Esophagus muscularis mucosa (tissue), 3 donors: ENCODE measurements around the gene ACSM5.

Source experiments
- POLR2A ChIP-seq: fragments of 450-650 bp; IDR thresholded peaks from one replicate; pipeline ENCODE4 v1.6.1; 2017; ENCODE audit warnings: antibody characterized with exemption, moderate library complexity, mild to moderate bottlenecking, low read depth
- POLR2AphosphoS5 ChIP-seq, 2 donors: sonication (generic); formaldehyde crosslinking; IDR thresholded peaks; one replicate each; pipeline ENCODE4 v1.6.1; 2017; ENCODE audit warnings: antibody characterized with exemption in 2 of 2
- TF ChIP-seq, protein P1 (sequence below), 3 experiments: fragments of 200-600 bp in 2 of 3; fragments of 450-650 bp in 1 of 3; sonication (generic) in 2 of 3; IDR thresholded peaks; one replicate each; pipeline ENCODE4 v1.5.1; 2017 to 2019; ENCODE audit warnings: antibody characterized with exemption in 3 of 3, mild to moderate bottlenecking in 2 of 3, moderate library complexity in 1 of 3

DNA sequence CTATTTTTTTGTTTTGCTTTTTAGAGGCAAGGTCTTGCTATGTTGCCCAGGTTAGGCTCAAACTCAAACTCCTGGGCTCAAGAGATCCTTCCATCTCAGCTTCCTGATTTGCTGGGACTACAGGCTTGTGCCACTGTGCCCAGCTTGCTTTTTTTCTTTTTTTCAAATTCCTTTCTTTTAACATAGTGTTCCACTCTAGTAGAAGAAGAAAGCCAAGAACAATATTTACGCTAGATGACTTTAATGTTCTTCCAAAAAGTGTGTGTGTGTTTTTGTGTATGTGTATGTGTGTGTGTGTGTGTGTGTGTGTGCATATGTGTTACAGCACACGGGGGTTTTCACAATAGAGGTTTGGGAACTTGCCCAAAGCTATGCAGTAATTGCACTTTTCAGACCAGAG lies 46.1 kb upstream of the ACSM5 start:
- TF ChIP-seq, protein P1, sequence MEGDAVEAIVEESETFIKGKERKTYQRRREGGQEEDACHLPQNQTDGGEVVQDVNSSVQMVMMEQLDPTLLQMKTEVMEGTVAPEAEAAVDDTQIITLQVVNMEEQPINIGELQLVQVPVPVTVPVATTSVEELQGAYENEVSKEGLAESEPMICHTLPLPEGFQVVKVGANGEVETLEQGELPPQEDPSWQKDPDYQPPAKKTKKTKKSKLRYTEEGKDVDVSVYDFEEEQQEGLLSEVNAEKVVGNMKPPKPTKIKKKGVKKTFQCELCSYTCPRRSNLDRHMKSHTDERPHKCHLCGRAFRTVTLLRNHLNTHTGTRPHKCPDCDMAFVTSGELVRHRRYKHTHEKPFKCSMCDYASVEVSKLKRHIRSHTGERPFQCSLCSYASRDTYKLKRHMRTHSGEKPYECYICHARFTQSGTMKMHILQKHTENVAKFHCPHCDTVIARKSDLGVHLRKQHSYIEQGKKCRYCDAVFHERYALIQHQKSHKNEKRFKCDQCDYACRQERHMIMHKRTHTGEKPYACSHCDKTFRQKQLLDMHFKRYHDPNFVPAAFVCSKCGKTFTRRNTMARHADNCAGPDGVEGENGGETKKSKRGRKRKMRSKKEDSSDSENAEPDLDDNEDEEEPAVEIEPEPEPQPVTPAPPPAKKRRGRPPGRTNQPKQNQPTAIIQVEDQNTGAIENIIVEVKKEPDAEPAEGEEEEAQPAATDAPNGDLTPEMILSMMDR (IDR thresholded peaks at IDR 0.05), result no peak
- no peak for TF ChIP-seq POLR2AphosphoS5 (IDR thresholded peaks at IDR 0.05)
- no peak for TF ChIP-seq POLR2A
